HEK293T (cell line): Measurements from ENCODE around the gene TRIM67.

Source experiments
- BHLHE40 ChIP-seq: fragments of 450-650 bp; IDR thresholded peaks from 2 replicates; pipeline ENCODE4 v1.6.1; 2016; ENCODE audit warnings: mild to moderate bottlenecking, moderate library complexity, borderline replicate concordance
- CTBP1 ChIP-seq: fragments of 450-650 bp; IDR thresholded peaks from 2 replicates; pipeline ENCODE4 v1.6.1; 2016; ENCODE audit warnings: borderline replicate concordance
- LEF1 ChIP-seq: fragments of 450-650 bp; IDR thresholded peaks from 2 replicates; pipeline ENCODE4 v1.6.1; 2017; ENCODE audit warnings: mild to moderate bottlenecking, borderline replicate concordance
- NFRKB ChIP-seq: fragments of 450-650 bp; IDR thresholded peaks from 2 replicates; pipeline ENCODE4 v1.6.1; 2016; ENCODE audit warnings: mild to moderate bottlenecking, moderate library complexity

- TF ChIP-seq CTBP1 (no peak), LEF1 (no peak), NFRKB (no peak), BHLHE40 (no peak)
Measured at GRCh38 chr1:231193710-231194340, 32.0 kb downstream of the TRIM67 start.
